Smooth muscle cell (in vitro differentiated cells): ENCODE data around the gene AFF1. TPM values are rescaled to one million over a fixed set of nuclear protein-coding genes. Genes with fewer than 3 reads are reported as not detected.

Source experiments
- DNase-seq: peaks from one replicate; lab custom pipeline; 2025; ENCODE audit not compliant: unreplicated experiment; lab: John Stamatoyannopoulos, UW
- H2AFZ ChIP-seq: fragments of 200-600 bp; sonication (generic); 2 replicates; pipeline ENCODE4 v1.6.0; 2016; ENCODE audit warnings: antibody characterized with exemption, low read depth, mild to moderate bottlenecking
- H3F3A ChIP-seq: fragments of 200-600 bp; sonication (generic); 2 replicates; pipeline ENCODE4 v1.6.0; 2017; ENCODE audit warnings: antibody characterized with exemption, low read depth
- H3K27ac ChIP-seq: fragments of 200-600 bp; sonication (generic); 2 replicates; pipeline ENCODE4 v1.5.1; 2016; ENCODE audit warnings: low read depth, mild to moderate bottlenecking
- H3K27me3 ChIP-seq: fragments of 200-600 bp; sonication (generic); 2 replicates; pipeline ENCODE4 v1.6.1; 2016; ENCODE audit warnings: low read depth, mild to moderate bottlenecking
- H3K36me3 ChIP-seq: fragments of 200-600 bp; sonication (generic); 2 replicates; pipeline ENCODE4 v1.5.1; 2016; ENCODE audit warnings: low read depth
- H3K4me1 ChIP-seq: fragments of 200-600 bp; sonication (generic); 2 replicates; pipeline ENCODE4 v1.5.1; 2016; ENCODE audit warnings: low read depth
- H3K4me2 ChIP-seq: fragments of 200-600 bp; sonication (generic); 2 replicates; pipeline ENCODE4 v1.6.0; 2016; ENCODE audit warnings: mild to moderate bottlenecking
- H3K4me3 ChIP-seq: fragments of 200-600 bp; sonication (generic); 2 replicates; pipeline ENCODE4 v1.5.1; 2016; ENCODE audit warnings: mild to moderate bottlenecking
- H3K79me2 ChIP-seq: fragments of 200-600 bp; sonication (generic); 2 replicates; pipeline ENCODE4 v1.6.0; 2016; ENCODE audit warnings: low read depth, mild to moderate bottlenecking
- H3K9ac ChIP-seq: fragments of 200-600 bp; sonication (generic); 2 replicates; pipeline ENCODE4 v1.6.0; 2016; ENCODE audit warnings: low read depth
- H3K9me3 ChIP-seq: fragments of 200-600 bp; sonication (generic); replicated peaks from 2 replicates; pipeline ENCODE4 v1.5.1; 2016; ENCODE audit warnings: low read depth
- H4K20me1 ChIP-seq: fragments of 200-600 bp; sonication (generic); 2 replicates; pipeline ENCODE4 v1.6.0; 2016; ENCODE audit warnings: low read depth
- WGBS: methylation state at CpG from one replicate; pipeline ENCODE4 v1.1.7; 2016; ENCODE audit warnings: low lambda C conversion rate; 5-methylcytosine and 5-hydroxymethylcytosine counted together
- polyA plus RNA-seq: library from polyadenylated mRNA; unstranded; fragments of >200 nt; fragmentation: Nextera tagmentation; extraction: Ambion mirVana; gene quantifications from 2 replicates; pipeline ENCODE4 v1.2.1, GENCODE V29; 2016
- total RNA-seq: library from RNA; depleted of rRNA; stranded (reverse); fragments of >200 nt; gene quantifications from 2 replicates; pipeline ENCODE4 v1.2.3, GENCODE V29; 2014
- TF ChIP-seq, protein P1 (sequence below): fragments of 200-600 bp; sonication (generic); IDR thresholded peaks from 2 replicates; pipeline ENCODE4 v1.5.1; 2017; ENCODE audit warnings: borderline replicate concordance, mild to moderate bottlenecking, antibody characterized with exemption; ENCODE audit not compliant: insufficient read depth, poor library complexity, severe bottlenecking

Gene AFF1
- total and polyA plus RNA-seq, 2 experiments from 2014 or later, result 6.6 to 17.7 TPM

- TF ChIP-seq, protein P1, sequence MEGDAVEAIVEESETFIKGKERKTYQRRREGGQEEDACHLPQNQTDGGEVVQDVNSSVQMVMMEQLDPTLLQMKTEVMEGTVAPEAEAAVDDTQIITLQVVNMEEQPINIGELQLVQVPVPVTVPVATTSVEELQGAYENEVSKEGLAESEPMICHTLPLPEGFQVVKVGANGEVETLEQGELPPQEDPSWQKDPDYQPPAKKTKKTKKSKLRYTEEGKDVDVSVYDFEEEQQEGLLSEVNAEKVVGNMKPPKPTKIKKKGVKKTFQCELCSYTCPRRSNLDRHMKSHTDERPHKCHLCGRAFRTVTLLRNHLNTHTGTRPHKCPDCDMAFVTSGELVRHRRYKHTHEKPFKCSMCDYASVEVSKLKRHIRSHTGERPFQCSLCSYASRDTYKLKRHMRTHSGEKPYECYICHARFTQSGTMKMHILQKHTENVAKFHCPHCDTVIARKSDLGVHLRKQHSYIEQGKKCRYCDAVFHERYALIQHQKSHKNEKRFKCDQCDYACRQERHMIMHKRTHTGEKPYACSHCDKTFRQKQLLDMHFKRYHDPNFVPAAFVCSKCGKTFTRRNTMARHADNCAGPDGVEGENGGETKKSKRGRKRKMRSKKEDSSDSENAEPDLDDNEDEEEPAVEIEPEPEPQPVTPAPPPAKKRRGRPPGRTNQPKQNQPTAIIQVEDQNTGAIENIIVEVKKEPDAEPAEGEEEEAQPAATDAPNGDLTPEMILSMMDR, result no peak
- Histone ChIP-seq H2AFZ (no peak overlapping the region), H3K4me1 (peaks cover 16% of the 10 kb centered on the region), H3K9ac (no peak overlapping the region), H3K27me3 (no peaks in the 10 kb centered on the region), H3K79me2 (peaks cover 8% of the 10 kb centered on the region), H3K27ac (no peak overlapping the region), H4K20me1 (peaks cover 6% of the 10 kb centered on the region), H3K4me2 (peak overlapping the region; percentile 4), H3K4me3 (peak overlapping the region; percentile 3), H3K36me3 (no peaks in the 10 kb centered on the region), H3K9me3 (no peaks in the 10 kb centered on the region), H3F3A (no peaks in the 10 kb centered on the region)
- 91% methylated on average over 4 of the region's 4 CpGs for WGBS
- no peak for DNase-seq
Observed at GRCh38 chr4:86938771-86939520, 4.1 kb downstream of the AFF1 start.

- no peak for DNase-seq
- Histone ChIP-seq H3K9me3 (no peaks in the 10 kb centered on the region), H4K20me1 (peaks cover 6% of the 10 kb centered on the region), H2AFZ (no peak overlapping the region), H3K4me3 (no peak overlapping the region), H3F3A (no peaks in the 10 kb centered on the region), H3K27me3 (no peaks in the 10 kb centered on the region), H3K4me1 (peaks cover 16% of the 10 kb centered on the region), H3K79me2 (peaks cover 8% of the 10 kb centered on the region), H3K4me2 (no peak overlapping the region), H3K27ac (peak overlapping the region; percentile 29), H3K36me3 (no peaks in the 10 kb centered on the region), H3K9ac (no peak overlapping the region)
- TF ChIP-seq, protein P1, result no peak
- WGBS, result 84% methylated on average over 8 of the region's 8 CpGs
Observed at GRCh38 chr4:86939729-86940575, 5.1 kb downstream of the AFF1 start.

- peaks cover 8% of the 10 kb centered on the region for H3K79me2 ChIP-seq
- TF ChIP-seq, protein P1, result no peak
Observed at GRCh38 chr4:86940920-86941460, 6.2 kb downstream of the AFF1 start.

More at GRCh38 chr4:86940920-86941460, 6.2 kb downstream of the AFF1 start:
- Histone ChIP-seq H3K4me3 (no peak overlapping the region), H3K27ac (no peak overlapping the region), H3K9ac (no peak overlapping the region), H3K9me3 (no peaks in the 10 kb centered on the region), H3K27me3 (no peaks in the 10 kb centered on the region), H3K36me3 (no peaks in the 10 kb centered on the region), H3K4me2 (no peak overlapping the region), H2AFZ (no peak overlapping the region), H3F3A (no peaks in the 10 kb centered on the region), H4K20me1 (peaks cover 6% of the 10 kb centered on the region), H3K4me1 (peaks cover 16% of the 10 kb centered on the region)
- no peak for DNase-seq
- 97% methylated on average over 15 of the region's 15 CpGs for WGBS
